Kidney capillary endothelial cell (primary cell): Measurements from ENCODE around the gene SNRNP35.
A peak's percentile ranks its signal among the peaks of the same experiment; 100 is the strongest.
"Not testable (repeated sequence)": the region's sequence is repeated elsewhere in the genome, so short reads cannot be mapped to it uniquely, and the experiment has no call there.

Experiments used
- DNase-seq: peaks from one replicate; pipeline ENCODE4 v3.0.0-alpha.2; 2018; ENCODE audit warnings: low spot score

SNRNP35 gene

GRCh38 chr12:123457980-123458779 is at the start of gene SNRNP35:
SNRNP35 (plus strand) TSS chr12:123458139; CDS start chr12:123465541, 7,402 bp downstream.
- DNase-seq: peak; percentile 69

GRCh38 chr12:123408619-123409018 is 49.3 kb upstream of the SNRNP35 start:
- not testable (repeated sequence) for DNase-seq

- DNase-seq: not testable (repeated sequence)
Measured at GRCh38 chr12:123409284-123410040, 48.5 kb upstream of the SNRNP35 start.

GRCh38 chr12:123410041-123410412 is 47.9 kb upstream of the SNRNP35 start:
- DNase-seq: no peak

GRCh38 chr12:123421314-123421713 is 36.6 kb upstream of the SNRNP35 start:
- no peak for DNase-seq

- no peak for DNase-seq
Measured at GRCh38 chr12:123427036-123427769, 30.7 kb upstream of the SNRNP35 start.

GRCh38 chr12:123428591-123428990 is 29.3 kb upstream of the SNRNP35 start:
- no peak for DNase-seq

- not testable (repeated sequence) for DNase-seq
Measured at GRCh38 chr12:123429101-123429500, 28.8 kb upstream of the SNRNP35 start.

- not testable (repeated sequence) for DNase-seq
Measured at GRCh38 chr12:123431951-123432817, 25.8 kb upstream of the SNRNP35 start.

- no peak for DNase-seq
Measured at GRCh38 chr12:123433615-123434014, 24.3 kb upstream of the SNRNP35 start.

- DNase-seq: no peak
Measured at GRCh38 chr12:123435636-123436016, 22.3 kb upstream of the SNRNP35 start.

- DNase-seq: peak; percentile 57
Measured at GRCh38 chr12:123436017-123436964, 21.6 kb upstream of the SNRNP35 start, which contains the start of gene RILPL2. RILPL2 (minus strand) TSS chr12:123436684; CDS start chr12:123436420, 264 bp downstream.

- DNase-seq: no peak
Measured at GRCh38 chr12:123441523-123442164, 16.3 kb upstream of the SNRNP35 start.

- no peak for DNase-seq
Measured at GRCh38 chr12:123442774-123443173, 15.2 kb upstream of the SNRNP35 start.

GRCh38 chr12:123444092-123445026 is 13.6 kb upstream of the SNRNP35 start:
- DNase-seq: no peak

GRCh38 chr12:123445388-123446332 is 12.3 kb upstream of the SNRNP35 start:
- DNase-seq: no peak

- no peak for DNase-seq
Measured at GRCh38 chr12:123446333-123446713, 11.6 kb upstream of the SNRNP35 start.
